GM12873 (cell line): ENCODE data around the gene NEUROD2.

ENCODE experiments used
- CTCF ChIP-seq: IDR thresholded peaks from 2 replicates; pipeline ENCODE4 v1.5.1; 2012; ENCODE audit warnings: low read depth, mild to moderate bottlenecking, moderate library complexity, low read length, control low read depth; ENCODE audit not compliant: insufficient read depth; ENCODE audit errors: missing control alignments

Gene NEUROD2

GRCh38 chr17:39576187-39576586, 31.5 kb downstream of the NEUROD2 start:
- peak; percentile 68 for TF ChIP-seq CTCF

- TF ChIP-seq CTCF = no peak
Observed at GRCh38 chr17:39573447-39574298, 34.0 kb downstream of the NEUROD2 start.

GRCh38 chr17:39572121-39572520, 35.6 kb downstream of the NEUROD2 start:
- TF ChIP-seq CTCF = no peak

GRCh38 chr17:39569126-39569525, 38.6 kb downstream of the NEUROD2 start:
- no peak for TF ChIP-seq CTCF

- no peak for TF ChIP-seq CTCF
Observed at GRCh38 chr17:39568702-39569101, 39.0 kb downstream of the NEUROD2 start.

GRCh38 chr17:39566094-39566850, 41.4 kb downstream of the NEUROD2 start:
- no peak for TF ChIP-seq CTCF

GRCh38 chr17:39564211-39564848, 43.4 kb downstream of the NEUROD2 start:
- TF ChIP-seq CTCF = no peak
